Measurements from ENCODE around the gene CCL16.
"Not testable (repeated sequence)": the region's sequence is repeated elsewhere in the genome, so short reads cannot be mapped to it uniquely, and the experiment has no call there.

The CCL16 gene

DNA sequence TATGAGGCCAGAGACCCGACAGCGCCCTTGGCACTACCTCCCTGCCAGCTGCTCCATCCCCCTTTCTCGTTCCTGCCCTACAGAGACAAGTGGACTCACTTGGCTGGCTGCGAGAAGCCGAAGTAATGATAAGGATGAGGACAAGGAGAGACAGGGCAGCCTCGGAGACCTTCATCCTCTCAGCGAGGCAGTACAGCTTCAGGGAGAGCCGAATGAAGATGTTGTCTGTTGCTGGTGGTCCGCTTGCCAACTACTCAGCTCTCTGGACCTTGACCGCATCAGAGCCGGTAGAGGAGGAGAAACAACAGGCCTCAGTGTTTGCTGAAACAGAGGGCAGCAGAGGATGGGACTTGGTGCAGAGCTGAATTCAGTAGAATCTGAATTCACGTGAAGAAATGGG, at the start of gene CCL16:
CCL16 (minus strand) TSS at position 252 of the 400 bp plus-strand sequence; CDS start at position 175, 77 bp downstream.
- DNase-seq (ENCODE audit: low read depth), result no peak

- DNase-seq (ENCODE audit: low read depth), result no peak
Measured at GRCh38 chr17:36030956-36031355, 49.7 kb upstream of the CCL16 start.

GRCh38 chr17:36027761-36028160, 46.5 kb upstream of the CCL16 start:
- no peak for DNase-seq (ENCODE audit: low read depth)

DNA sequence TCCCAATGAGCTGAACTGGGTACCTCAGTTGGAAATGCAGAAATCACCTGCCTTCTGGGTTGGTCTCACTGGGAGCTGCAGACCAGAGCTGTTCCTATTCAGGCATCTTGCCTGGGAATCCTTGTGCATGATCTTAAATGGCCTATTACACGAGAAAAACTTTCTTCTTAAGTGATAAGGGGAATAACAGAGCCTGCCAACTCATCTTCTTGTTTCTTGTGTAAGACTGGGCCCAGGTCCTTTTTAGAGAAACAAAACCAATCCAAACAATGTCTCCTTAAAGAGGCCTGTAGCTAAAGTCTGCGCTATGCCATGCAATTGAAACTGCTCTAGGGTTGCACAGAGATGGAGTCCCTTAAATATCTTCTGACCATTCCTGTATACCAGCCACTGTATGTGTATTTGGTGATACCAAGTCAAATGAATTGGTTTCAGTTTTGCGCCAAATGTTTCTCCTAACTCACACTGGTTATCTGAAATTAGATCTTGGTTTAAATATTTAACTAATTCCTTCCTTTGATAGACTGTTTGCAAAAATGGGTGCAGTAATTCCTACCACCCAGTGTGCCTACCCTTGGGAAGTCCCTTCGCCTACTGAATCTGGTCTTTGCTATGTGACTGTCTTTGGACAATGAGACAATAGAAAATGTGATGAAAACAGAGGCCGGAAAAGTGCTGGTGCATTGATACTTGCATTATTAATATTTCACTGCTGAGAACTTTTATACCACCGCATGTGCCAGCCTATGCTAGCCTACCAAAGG, 43.0 kb upstream of the CCL16 start:
- no peak for DNase-seq (ENCODE audit: low read depth)

GRCh38 chr17:36019423-36019822, 38.1 kb upstream of the CCL16 start:
- no peak for DNase-seq (ENCODE audit: low read depth)

- no peak for DNase-seq (ENCODE audit: low read depth)
Measured at GRCh38 chr17:36017799-36018198, 36.5 kb upstream of the CCL16 start, which contains the start of gene CCL23. CCL23 (minus strand) TSS chr17:36017972; CDS start chr17:36017897, 75 bp downstream.

GRCh38 chr17:36016555-36016954, 35.3 kb upstream of the CCL16 start:
- DNase-seq (ENCODE audit: low read depth), result no peak

GRCh38 chr17:36015895-36016294, 34.6 kb upstream of the CCL16 start:
- DNase-seq (ENCODE audit: low read depth), result not testable (repeated sequence)

- DNase-seq (ENCODE audit: low read depth), result no peak
Measured at GRCh38 chr17:36014946-36015345, 33.6 kb upstream of the CCL16 start.

DNA sequence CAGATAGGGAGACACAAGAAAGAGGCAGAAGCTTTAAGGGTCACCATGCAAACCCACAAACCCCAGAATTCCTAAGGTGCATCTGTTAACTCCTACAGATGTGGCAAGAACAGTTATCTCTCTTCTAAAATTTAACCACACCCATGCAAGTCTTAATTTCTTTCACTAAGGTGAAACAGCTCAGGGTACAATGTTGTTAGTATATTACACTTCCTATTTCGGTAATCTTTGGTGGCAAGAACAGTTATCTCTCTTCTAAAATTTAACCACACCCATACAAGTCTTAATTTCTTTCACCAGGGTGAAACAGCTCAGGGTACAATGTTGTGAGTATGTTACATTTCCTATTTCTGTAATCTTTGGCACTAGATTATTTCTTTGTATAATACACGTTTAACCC, 29.9 kb upstream of the CCL16 start:
- DNase-seq (ENCODE audit: low read depth), result no peak

- no peak for DNase-seq (ENCODE audit: low read depth)
Measured at GRCh38 chr17:36008998-36009665, 27.8 kb upstream of the CCL16 start.

DNA sequence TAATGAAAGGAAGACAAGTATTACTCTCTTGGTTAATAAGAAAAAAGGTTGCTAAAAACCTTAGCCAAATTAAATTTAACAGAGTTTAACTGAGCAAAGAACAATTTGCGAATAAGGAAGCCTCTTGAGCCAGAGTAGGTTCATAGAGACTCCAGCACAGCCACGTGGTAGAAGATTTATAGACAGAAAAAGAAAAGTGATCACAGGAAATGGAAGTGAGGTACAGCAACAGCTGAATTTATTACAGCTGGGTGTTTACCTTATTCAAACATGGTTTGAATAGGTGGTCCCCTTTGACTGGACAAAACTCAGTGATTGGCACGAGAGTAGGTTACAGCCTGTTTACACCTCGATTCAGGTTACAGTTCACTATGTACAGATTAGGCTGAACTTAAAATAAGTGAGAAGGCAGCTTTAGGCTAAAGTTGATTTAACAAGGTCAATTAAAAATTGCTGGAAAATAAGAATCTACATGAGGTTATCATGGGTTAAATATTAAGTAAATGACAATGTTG, 23.4 kb upstream of the CCL16 start:
- DNase-seq (ENCODE audit: low read depth), result no peak

GRCh38 chr17:36002631-36003030, 21.3 kb upstream of the CCL16 start:
- DNase-seq (ENCODE audit: low read depth), result no peak

DNA sequence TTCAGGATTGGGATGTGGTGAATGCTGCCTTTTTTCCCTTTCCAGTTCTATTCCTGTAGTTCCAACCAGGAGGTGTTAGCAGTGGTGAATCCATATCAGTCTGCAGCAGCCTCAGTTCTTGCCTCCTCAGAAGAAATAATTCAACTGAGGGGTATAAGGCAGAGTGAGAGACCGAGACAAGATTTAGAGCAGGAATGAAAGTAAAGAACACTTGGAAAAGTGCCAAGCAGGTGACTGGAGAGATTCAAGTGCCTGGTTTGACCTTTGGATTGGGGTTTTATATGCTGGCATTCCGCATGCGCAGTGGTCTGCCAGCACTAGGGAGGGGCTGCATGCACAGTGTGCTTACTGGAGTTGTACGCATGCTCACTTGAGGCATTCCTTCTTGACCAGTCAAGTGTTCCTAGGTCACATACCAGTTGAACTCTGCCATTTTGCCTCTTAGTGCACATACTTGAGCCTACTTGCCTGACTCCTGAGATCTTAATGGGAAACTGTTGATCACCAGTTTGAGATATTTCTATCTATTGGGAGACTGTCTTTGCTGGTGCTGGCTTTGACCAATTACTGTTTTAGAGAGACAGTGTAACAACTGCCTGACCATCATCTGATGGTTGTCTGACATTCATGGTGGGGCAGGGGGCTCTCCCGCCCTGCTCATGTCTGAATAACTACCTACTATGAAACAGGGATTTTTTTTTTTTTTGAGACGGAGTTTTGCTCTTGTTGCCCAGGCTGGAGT, 20.7 kb upstream of the CCL16 start:
- no peak for DNase-seq (ENCODE audit: low read depth)

DNA sequence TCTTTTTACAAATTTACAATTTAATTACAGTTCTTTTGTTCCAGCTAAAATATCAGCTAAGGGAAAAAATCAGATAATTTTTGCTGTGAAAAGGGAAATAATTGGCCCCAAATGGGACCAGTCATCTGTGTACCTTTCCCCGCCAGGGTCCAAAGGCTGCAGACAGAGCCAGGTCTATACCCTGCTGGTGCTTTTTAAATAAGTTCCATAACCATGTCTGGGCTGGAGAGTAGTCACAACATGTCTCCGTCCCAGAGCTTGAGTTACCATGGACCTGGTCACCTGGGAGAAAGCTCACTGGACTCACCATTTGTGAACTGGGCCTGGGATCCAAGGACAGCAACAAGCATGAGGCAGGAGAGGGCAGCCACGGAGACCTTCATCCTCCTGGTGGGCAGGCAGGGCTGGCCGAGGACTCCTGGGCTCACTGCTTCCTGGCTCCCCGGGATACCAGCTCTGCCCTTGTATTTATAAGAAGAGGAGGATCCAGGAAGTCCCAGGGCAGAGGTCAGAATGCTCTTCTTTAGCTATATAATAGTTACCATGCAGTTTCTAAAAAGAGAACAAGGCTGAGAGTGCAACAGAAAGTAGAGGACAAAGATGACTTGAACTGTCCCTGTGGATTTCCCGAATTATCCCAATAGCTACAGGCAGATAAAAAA, 19.9 kb upstream of the CCL16 start, which contains the start of gene CCL15:
CCL15 (minus strand) TSS at position 444 of the 662 bp plus-strand sequence; CDS start at position 383, 61 bp downstream.
- DNase-seq (ENCODE audit: low read depth), result no peak

- DNase-seq (ENCODE audit: low read depth), result no peak
Measured at GRCh38 chr17:36000732-36001109, 19.4 kb upstream of the CCL16 start.

- DNase-seq (ENCODE audit: low read depth), result no peak
Measured at GRCh38 chr17:35998756-35999155, 17.5 kb upstream of the CCL16 start.

- no peak for DNase-seq (ENCODE audit: low read depth)
Measured at GRCh38 chr17:35998018-35998545, 16.8 kb upstream of the CCL16 start.

DNA sequence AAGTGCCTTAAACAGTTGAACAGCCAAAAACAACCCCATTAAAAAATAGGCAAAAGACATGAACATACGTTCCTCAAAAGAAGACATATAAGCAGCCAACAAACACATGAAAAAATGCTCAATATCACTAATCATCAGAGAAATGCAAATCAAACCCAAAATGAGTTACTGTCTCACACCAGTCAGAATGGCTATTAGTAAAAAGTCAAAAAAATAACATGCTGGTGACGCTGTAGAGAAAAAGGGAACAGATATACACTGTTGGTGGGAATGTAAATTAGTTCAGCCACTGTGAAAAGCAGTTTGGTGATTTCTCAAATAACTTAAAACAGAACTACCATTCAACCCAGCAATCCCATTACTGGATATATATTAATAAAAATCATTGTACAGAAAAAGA, 14.0 kb upstream of the CCL16 start:
- DNase-seq (ENCODE audit: low read depth), result not testable (repeated sequence)

- DNase-seq (ENCODE audit: low read depth), result no peak
Measured at GRCh38 chr17:35991075-35991474, 9.8 kb upstream of the CCL16 start.

GRCh38 chr17:35988164-35988563, 6.9 kb upstream of the CCL16 start:
- DNase-seq (ENCODE audit: low read depth), result no peak

DNA sequence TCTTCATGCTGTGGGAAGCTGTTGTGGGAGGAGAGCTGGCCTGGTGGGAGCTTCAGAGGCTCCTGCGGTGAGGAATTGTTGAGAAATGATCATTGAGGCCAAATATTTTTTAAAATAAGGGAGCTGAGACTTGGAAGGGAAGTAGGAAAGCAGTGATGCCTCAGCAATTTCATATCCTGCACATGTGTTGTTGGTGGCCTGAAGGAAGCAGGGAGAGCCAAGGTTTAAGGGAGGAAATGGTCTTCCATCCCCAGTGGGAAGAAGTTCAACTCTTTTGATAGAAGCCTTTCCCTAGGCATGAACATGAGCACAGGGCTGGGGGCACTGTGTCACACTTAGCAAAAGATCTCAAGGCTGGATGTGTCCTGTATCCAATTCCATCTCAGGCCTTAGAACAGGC, 5.3 kb upstream of the CCL16 start, which contains the start of gene CCL14:
CCL14 (minus strand) TSS at position 87 of the 400 bp plus-strand sequence; CDS start at position 7, 80 bp downstream.
- DNase-seq (ENCODE audit: low read depth), result no peak

Data from HS-27A (cell line).